HG02840 (cell line): ENCODE data around the gene ALAS1.
A peak's percentile ranks its signal among the peaks of the same experiment; 100 is the strongest.

Experiments
- ATAC-seq: cut with Tn5 transposase; IDR thresholded peaks from one replicate; pipeline ENCODE4 v1.9.1; 2021; ENCODE audit warnings: mild to moderate bottlenecking, moderate library complexity, moderate number of reproducible peaks; ENCODE audit not compliant: unreplicated experiment, low FRiP score

ALAS1 gene

DNA sequence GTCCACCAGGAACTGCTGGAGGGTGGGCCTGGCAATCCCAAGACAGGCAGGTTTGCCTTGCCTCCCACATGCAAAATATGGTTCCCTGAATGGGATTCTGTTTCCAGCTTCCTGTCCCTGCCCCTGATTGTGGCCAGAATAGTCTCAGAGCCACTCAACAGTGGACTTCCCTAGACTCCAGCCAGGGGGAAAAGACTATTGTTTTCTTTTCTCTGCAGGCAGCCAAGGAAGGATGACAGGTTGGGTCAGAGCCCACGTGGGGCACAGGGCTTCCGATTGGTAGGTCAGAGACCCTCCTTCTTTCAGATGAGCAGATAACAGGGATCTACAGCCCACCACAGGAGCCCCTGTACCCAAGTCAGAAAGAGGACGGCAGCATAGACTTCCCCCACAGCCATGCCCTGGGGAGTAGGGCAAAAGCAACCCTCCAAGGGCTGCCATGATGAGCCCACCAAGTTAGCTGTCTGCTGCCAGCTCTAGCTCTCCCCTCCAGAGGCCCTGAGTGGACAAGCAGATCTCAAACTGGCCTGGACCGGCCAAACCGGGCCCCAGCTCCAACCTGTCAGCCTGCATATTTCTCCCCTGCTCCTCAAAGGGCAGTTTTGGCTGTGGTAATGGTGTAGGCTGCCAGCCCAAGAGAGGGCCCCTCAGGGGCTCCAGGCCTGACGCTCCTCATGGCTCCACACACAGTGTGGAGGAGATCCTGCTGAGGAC lies 21.1 kb downstream of the ALAS1 start:
- no peak for ATAC-seq

- ATAC-seq, result no peak
Observed at GRCh38 chr3:52220380-52221026, 22.5 kb downstream of the ALAS1 start.

DNA sequence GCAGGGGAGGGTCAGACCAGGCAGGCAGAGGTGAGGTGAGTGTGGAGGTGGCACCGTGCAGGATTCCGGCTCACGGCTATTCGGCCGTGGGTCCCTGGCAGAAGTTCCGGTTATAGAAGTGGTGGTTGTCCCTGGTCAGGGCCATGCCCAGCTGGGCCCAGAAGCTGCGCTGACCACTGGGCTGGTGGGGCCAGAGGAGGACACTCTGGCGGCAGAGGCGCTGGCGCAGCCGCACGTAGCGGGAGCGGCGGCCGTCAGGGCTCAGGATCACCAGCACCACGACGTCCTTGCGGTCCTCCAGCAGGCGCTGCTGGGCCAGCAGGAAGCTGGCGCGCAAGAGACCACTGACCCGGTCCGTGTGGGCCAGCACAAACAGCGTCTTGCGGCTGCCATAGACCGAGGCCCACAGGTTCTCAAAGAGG lies 23.2 kb downstream of the ALAS1 start:
- ATAC-seq, result no peak

DNA sequence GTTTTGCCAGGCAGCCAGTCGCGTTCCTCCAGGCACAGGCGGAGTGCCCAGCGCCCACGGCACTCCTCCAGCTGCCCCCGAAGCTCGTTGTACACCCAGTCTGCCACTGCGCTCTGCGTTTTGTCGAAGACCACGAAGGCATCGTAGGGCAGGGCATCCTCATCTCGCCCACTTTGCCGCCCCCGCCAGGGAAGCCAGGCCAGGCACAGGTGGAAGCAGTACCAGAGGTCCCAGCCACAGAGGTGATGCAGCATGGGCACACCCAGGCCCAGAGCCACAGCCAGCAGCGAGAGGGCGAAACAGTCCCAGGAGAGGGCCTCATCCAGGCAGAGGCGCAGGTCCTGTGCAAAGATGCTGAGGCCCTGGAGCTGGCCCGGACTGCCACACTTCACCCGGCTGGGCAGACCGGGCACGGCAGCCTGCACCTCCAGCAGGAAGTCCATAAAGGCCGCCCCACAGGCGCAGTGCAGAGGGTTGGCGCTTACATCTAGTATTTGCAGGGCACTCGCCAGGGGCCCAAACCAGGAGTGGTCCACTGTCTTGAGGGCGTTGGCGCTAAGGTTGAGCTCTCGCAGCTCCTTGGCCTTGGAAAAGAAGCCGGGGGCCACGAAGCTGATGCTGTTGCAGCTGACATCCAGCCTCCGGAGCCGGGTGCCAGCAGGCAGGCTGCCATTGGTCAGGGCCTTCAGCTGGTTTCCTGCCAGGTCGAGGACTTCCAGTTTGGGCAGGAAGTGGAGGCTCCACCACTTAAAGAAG lies 23.8 kb downstream of the ALAS1 start:
- ATAC-seq, result no peak

DNA sequence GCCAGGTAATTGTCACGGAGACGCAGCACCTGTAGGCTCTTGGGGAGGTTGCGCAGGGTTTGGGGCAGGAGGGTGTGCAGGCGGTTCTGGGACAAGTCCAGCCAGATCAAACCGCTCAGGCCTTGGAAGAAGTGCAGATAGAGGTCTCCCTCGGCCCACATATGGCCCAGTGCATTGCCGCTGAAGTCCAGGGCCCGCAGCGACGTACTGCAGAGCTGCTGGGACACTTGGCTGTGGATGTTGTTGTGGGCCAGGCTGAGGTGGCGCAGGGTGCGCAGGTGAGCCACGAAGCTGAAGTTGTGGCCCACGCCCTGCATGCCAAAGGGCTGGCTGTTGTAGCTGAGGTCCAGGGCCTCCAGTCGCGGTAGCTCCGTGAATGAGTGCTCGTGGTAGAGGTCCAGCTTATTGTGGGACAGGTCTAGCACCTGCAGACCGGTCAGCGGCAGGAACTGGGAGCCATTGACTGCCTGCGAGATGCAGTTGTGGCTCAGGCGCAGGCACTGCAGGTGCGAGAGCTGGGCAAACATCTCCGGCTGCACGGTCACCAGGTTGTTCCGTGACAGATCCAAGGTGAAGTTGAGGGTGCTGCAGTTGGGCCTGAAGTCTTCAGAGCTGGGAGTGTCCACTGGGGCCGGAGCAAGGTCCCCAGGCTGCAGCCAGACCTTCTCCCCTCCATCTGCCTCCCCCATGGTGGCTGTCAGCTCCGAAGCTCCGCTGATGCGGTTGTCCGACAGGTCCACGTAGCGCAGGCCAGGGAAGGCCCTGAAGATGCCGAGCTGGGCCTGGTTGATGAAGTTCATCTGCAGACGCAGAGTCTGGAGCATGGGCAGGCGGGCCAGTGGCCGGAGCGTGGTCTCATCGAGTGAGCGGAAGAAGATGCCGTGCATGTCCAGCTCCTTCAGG lies 24.6 kb downstream of the ALAS1 start:
- no peak for ATAC-seq

DNA sequence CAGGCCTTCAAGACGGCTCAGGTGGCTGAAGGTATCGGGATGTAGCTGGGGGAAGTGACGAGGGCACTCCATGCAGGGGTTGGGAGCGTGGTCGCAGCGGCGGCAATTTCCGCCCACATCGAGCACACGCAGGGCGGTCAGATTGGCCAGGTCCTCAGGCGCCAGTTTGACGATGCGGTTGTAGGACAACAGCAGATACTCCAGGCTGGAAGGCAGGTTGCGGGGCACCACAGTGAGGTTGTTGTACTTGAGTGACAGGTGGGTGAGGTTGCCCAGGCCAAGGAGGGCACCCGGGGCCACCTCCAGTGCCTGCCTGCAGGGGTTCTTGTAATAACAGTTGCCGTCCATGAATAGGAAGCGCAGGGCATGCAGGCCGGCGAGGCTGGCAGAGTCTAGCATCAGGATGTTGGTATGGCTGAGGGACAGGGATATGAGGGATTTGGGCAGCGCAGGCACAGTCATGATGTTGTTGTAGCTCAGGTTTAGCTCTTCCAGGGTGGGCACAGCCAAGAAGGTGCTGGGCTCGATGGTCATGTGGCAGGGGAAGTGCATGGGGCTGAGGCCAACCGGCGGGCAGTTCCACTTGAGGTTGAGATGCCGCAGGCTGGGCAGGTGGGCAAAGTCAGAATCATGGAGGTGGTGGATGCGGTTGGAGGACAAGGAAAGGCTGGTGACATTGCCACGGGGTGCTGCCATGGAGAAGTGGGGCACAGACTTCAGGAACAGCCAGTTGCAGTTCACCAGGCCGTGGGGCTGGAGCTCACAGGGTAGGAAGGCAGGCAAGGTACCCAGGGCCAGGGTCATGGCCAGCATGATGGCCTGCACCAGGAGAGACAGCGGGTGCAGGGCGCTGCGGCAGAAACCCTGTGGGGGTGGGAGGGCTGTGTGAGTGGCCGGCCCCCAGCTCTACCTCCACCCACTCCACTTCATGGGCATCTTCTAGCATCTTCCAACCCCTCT lies 25.8 kb downstream of the ALAS1 start:
- no peak for ATAC-seq

GRCh38 chr3:52225452-52226228 lies 27.7 kb downstream of the ALAS1 start, which contains the start of gene TLR9:
TLR9 (minus strand) TSS chr3:52225645; CDS start chr3:52225529, 116 bp downstream.
- ATAC-seq, result peak; percentile 73

- ATAC-seq, result no peak
Observed at GRCh38 chr3:52226229-52226817, 28.4 kb downstream of the ALAS1 start.

GRCh38 chr3:52227117-52227516 lies 29.2 kb downstream of the ALAS1 start:
- no peak for ATAC-seq

- ATAC-seq, result no peak
Observed at GRCh38 chr3:52227766-52228165, 29.8 kb downstream of the ALAS1 start.

GRCh38 chr3:52228266-52228665 lies 30.3 kb downstream of the ALAS1 start:
- no peak for ATAC-seq

GRCh38 chr3:52228751-52229291 lies 30.9 kb downstream of the ALAS1 start:
- no peak for ATAC-seq

- ATAC-seq, result no peak
Observed at GRCh38 chr3:52229656-52230055, 31.7 kb downstream of the ALAS1 start.

GRCh38 chr3:52230461-52230860 lies 32.5 kb downstream of the ALAS1 start:
- no peak for ATAC-seq

GRCh38 chr3:52230889-52231499 lies 33.0 kb downstream of the ALAS1 start:
- ATAC-seq, result no peak

DNA sequence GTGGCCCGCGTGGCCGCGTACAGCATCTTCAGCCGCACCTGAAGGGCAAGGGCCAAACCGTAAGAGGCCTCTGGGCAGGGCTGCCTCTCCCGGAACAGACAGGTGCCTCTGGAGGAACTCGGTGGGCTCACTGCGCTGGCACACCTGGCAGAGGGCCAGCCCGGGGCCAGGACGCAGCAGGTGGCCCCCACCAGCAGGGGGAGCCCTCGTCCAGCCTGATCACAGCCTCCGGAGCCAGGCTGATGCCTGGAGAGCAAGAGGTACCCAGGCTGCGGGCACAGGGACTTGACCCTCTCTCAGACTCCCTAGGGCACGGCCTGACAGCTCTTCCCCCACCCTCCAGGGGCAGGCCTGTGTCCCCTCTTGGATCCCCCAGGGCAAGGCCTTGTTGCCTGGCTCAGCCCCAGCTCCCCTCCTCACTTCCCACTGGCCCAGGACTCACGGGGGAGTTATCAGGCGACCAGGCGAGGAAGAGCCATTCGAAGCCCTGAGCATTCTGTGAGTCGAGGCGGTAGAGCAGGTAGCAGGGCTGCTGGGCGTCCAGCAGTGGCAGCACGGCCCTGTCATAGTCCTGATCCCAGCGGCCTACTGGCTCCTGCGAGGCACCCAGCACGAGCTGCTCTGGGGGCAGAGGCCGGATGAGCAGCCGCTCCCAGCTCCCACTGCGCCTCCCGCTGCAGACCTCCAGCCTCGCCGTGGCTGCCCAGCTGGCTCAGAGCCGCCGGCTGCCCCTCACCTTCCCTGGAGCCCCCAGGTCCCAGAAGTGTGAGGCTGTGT lies 33.7 kb downstream of the ALAS1 start:
- no peak for ATAC-seq
